Bronchial epithelial cell (primary cell): ENCODE measurements around the gene FLYWCH1. TPM values are rescaled to one million over a fixed set of nuclear protein-coding genes. Genes with fewer than 3 reads are reported as not detected.
"Not testable (repeated sequence)": the region's sequence is repeated elsewhere in the genome, so short reads cannot be mapped to it uniquely, and the experiment has no call there.

Experiments used
- DNase-seq: peaks from one replicate; pipeline ENCODE4 v3.0.0-alpha.2; 2010; ENCODE audit warnings: low read depth
- FAIRE-seq: peaks from 2 replicates; lab custom pipeline; 2011; peaks lifted over from hg19 to GRCh38; lab: Jason Lieb, UNC
- H3K27me3 ChIP-seq: 2 replicates; pipeline ENCODE4 v1.5.1; 2011; ENCODE audit warnings: low read length; ENCODE audit not compliant: control insufficient read depth, insufficient read depth
- H3K36me3 ChIP-seq: 2 replicates; pipeline ENCODE4 v1.5.1; 2011; ENCODE audit warnings: low read length; ENCODE audit not compliant: control insufficient read depth, insufficient read depth
- H3K4me3 ChIP-seq: 2 replicates; pipeline ENCODE4 v1.5.1; 2011; ENCODE audit warnings: mild to moderate bottlenecking, low read depth, low read length, control low read depth
- CTCF ChIP-seq: IDR thresholded peaks from 2 replicates; pipeline ENCODE4 v1.5.1; 2011; ENCODE audit warnings: mild to moderate bottlenecking, moderate library complexity, low read length, control low read depth, inconsistent platforms; ENCODE audit not compliant: insufficient read depth, severe bottlenecking
- total RNA-seq: library from RNA; depleted of rRNA; stranded (reverse); fragments of >200 nt; gene quantifications from 2 replicates; pipeline ENCODE4 v1.2.1, GENCODE V29; 2014

Gene FLYWCH1
- total RNA-seq, 1 donor from 2014 or later, result 41.9 TPM

GRCh38 chr16:2907084-2907753, 4.5 kb upstream of the FLYWCH1 start:
- not testable (repeated sequence) for FAIRE-seq, H3K36me3 ChIP-seq, H3K27me3 ChIP-seq, DNase-seq, H3K4me3 ChIP-seq
- peak; percentile 60 for TF ChIP-seq CTCF

DNA sequence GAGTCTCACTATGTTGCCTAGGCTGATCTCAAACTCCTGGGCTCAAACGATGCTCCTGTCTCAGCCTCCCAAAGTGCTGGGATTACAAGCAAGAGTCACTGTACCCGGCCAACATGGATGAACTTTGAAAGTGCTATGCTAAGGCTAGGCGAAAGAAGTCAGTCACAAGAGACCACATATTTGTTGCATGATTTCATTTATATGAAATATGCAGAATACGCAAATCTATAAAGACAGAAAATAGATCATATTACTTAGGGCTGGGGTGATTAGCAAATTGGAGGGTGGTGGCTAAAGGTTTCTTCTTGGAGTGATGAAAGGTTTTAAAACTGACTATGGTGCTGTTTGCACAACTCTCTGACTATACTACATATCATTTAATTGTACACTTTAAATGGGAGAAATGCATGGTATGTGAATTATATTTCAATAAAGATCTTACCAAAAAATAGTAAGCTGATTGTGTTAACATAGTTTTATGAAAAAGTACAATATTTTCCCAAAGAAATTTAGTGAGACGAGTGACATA, 1.2 kb upstream of the FLYWCH1 start:
- TF ChIP-seq CTCF, result no peak
- Histone ChIP-seq H3K4me3 (no peak overlapping the region), H3K27me3 (no peaks in the 10 kb centered on the region), H3K36me3 (peaks cover 6% of the 10 kb centered on the region)
- no peak for DNase-seq
- no peak for FAIRE-seq

GRCh38 chr16:2912330-2913199, 834 bp downstream of the FLYWCH1 start:
- DNase-seq (no peak), FAIRE-seq (no peak)
- peaks cover 6% of the 10 kb centered on the region for H3K36me3 ChIP-seq
- H3K27me3 ChIP-seq, result no peaks in the 10 kb centered on the region
- TF ChIP-seq CTCF, result no peak
- H3K4me3 ChIP-seq, result peak overlapping the region; percentile 72

DNA sequence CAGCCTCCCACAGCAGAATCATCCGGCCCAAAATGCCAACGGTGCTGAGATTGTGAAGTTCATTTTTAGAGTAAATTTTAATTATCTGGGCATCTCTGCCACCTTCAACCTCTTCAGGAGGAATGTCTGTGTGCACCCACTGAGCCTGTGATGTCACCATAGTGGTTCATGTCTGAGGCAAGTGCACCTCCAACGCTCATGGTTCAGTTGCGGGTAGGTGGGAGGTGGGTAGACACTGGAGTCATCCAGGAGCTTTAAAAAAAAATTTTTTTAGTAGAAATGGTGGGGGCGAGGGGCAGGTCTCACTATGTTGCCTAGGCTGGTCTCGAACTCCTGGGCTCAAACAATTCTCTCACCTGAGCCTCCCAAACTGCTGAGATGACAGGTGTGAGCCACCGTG, 1.9 kb downstream of the FLYWCH1 start:
- FAIRE-seq, result no peak
- Histone ChIP-seq H3K4me3 (no peak overlapping the region), H3K27me3 (no peaks in the 10 kb centered on the region), H3K36me3 (peaks cover 6% of the 10 kb centered on the region)
- no peak for DNase-seq
- TF ChIP-seq CTCF, result no peak

DNA sequence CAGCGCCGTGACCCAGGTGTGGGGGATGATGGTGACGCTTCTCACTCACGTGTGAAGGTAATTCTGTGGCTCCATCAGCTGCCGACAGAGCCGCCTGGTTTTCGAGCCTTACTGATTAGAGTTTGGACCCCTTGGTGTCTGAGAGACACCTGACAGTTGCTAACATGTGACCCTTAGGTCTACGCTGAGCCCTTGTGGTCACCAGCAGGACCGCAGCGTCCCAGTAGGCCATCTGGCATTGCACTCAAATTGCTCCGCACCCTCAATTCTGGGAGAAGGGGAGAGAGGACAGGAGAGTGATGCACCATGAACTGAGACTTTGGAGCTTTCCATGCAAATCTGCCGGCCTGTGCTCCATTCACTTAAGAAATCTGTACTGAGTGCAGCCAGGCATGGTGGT, 2.5 kb downstream of the FLYWCH1 start:
- Histone ChIP-seq H3K4me3 (no peak overlapping the region), H3K36me3 (peaks cover 6% of the 10 kb centered on the region), H3K27me3 (no peaks in the 10 kb centered on the region)
- FAIRE-seq (no peak), DNase-seq (no peak)
- no peak for TF ChIP-seq CTCF
